SK-N-MC (cell line): ENCODE data around the gene TMEM185B.

Experiments used
- EZH2 ChIP-seq: fragments of 200-600 bp; sonication (generic); IDR thresholded peaks from one replicate; pipeline ENCODE4 v1.6.1; 2017; ENCODE audit warnings: antibody characterized with exemption
- FOXP2 ChIP-seq: optimal IDR thresholded peaks from 2 replicates; pipeline ENCODE3; 2011; ENCODE audit warnings: mild to moderate bottlenecking, moderate library complexity; ENCODE audit not compliant: insufficient read depth; ENCODE audit errors: extremely low read length, control extremely low read depth
- POLR2AphosphoS5 ChIP-seq: IDR thresholded peaks from 2 replicates; pipeline ENCODE4 v1.6.1; 2012; ENCODE audit warnings: mild to moderate bottlenecking, low read depth, low read length, borderline replicate concordance

DNA sequence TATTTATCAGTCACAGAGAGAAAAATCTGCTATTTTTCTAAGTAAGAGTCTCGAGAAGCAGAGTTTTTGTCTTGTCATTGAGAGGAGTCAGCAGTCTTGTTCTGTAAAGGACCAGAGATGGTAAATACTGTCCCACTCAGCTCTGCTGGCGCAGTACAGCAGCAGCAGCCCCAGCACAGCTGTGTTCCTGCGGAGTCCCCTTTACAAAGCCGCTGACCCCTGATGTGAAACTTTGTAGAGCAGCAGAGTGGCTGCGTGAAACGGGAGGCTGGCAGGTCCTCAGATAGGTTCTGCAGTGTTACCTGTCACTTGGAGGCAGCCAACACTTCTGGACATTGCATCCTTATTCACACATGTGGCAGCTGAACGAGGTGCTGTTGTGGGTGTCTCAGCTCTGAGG is 45.2 kb downstream of the TMEM185B start:
- TF ChIP-seq POLR2AphosphoS5 (no peak), EZH2 (no peak), FOXP2 (no peak)
